Epithelial cell of alveolus of lung (primary cell): ENCODE data around the gene PIK3IP1. TPM values are rescaled to one million over a fixed set of nuclear protein-coding genes. Genes with fewer than 3 reads are reported as not detected.

Experiments
- total RNA-seq: library from RNA; depleted of rRNA; stranded (reverse); fragments of >200 nt; gene quantifications from 2 replicates; pipeline ENCODE4 v1.2.1, GENCODE V29; 2015

Gene PIK3IP1
- 20.8 and 22.3 TPM in 2 replicates for total RNA-seq

DNA sequence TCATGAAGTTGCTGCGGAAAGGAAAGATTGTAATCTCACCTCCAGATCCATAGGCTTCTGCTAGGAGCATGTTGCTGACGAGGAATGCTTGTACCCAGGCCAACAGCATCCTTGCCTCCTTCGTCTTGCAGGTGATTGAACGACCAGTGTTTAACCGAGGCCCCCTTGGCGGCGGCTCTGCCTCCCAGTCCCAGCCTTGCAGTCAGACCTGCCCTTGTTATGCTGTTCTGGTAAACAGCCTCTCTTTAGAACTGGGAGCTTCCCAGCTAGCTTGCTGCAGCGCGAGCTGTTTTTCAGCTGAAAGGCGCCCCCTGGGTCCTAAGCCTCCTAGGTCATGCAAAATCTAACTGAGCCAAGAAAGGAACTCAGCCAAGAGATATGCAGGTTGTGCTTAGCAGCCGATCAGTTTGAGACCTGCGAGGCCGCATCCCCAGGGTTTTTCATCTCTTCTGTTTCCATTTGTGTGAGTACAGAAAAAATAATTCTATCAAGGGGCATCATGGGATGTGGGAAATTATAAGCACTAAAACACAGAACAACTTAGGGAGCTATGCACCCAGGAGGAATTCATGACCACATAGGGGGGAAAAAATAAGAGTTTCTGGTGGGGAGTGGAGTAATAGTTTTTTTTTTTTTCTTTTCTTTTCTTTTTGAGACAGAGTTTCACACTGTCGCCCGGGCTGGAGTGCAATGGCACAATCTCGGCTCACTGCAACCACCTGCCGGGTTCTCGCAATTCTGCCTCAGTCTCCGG is at the start of gene PIK3IP1:
Gene PIK3IP1 (minus strand): TSS at position 253 of the 754 bp plus-strand sequence. CDS start 144 bp downstream, at position 109.

Other genes with a start within 250 kb of the PIK3IP1 start
- gene SMTN, start 211.2 kb downstream of the PIK3IP1 start, total RNA-seq: 66.8 and 143 TPM in 2 replicates
- 287 and 373 TPM in 2 replicates for gene SELENOM, start 184.9 kb downstream of the PIK3IP1 start, total RNA-seq
- gene INPP5J, start 169.5 kb downstream of the PIK3IP1 start, total RNA-seq: 0.52 and 1.8 TPM in 2 replicates
- gene PLA2G3, start 152.0 kb downstream of the PIK3IP1 start, total RNA-seq: 0.08 and 2.3 TPM in 2 replicates
- 23.7 and 30.1 TPM in 2 replicates for gene RNF185, start 132.3 kb downstream of the PIK3IP1 start, total RNA-seq
- 10.5 and 15.1 TPM in 2 replicates for gene LIMK2, start 80.2 kb downstream of the PIK3IP1 start, total RNA-seq
- 19.0 and 19.6 TPM in 2 replicates for gene PATZ1, start 53.9 kb upstream of the PIK3IP1 start, total RNA-seq
- gene DRG1, start 107.1 kb upstream of the PIK3IP1 start, total RNA-seq: 48.4 and 66.3 TPM in 2 replicates
- 6.9 and 7.1 TPM in 2 replicates for gene EIF4ENIF1, start 197.4 kb upstream of the PIK3IP1 start, total RNA-seq
- 6.6 and 12.6 TPM in 2 replicates for gene SFI1, start 204.0 kb upstream of the PIK3IP1 start, total RNA-seq